HepG2 (cell line): ENCODE data around the gene PAIP2. TPM values are rescaled to one million over a fixed set of nuclear protein-coding genes. Genes with fewer than 3 reads are reported as not detected.

ENCODE experiments used
- ATF7 ChIP-seq, 2 experiments: fragments of 450-650 bp in 1 of 2; sonication (generic) in 1 of 2; formaldehyde crosslinking in 1 of 2; IDR thresholded peaks; 2 replicates each; pipeline versions ENCODE4 v1.4.0 to v1.6.1; 2016 to 2020; ENCODE audit warnings: antibody characterized with exemption in 1 of 2, mild to moderate bottlenecking in 1 of 2, missing genetic modification reagents in 1 of 2
- NKX3-1 ChIP-seq: sonication (generic); formaldehyde crosslinking; IDR thresholded peaks from 2 replicates; pipeline ENCODE4 v1.5.0; 2020; ENCODE audit warnings: missing genetic modification reagents
- NR2F1 ChIP-seq, 2 experiments: fragments of 450-650 bp in 1 of 2; formaldehyde crosslinking in 1 of 2; IDR thresholded peaks; 2 replicates each; pipeline versions ENCODE4 v1.5.0 to v1.6.1; 2016 to 2020; ENCODE audit warnings: mild to moderate bottlenecking in 1 of 2, missing compliant biosample characterization in 1 of 2, missing genetic modification reagents in 1 of 2, moderate library complexity in 1 of 2
- RFX1 ChIP-seq: fragments of 450-650 bp; IDR thresholded peaks from 2 replicates; pipeline ENCODE4 v1.6.1; 2017
- RNF2 ChIP-seq: fragments of 450-650 bp; conservative IDR thresholded peaks from 2 replicates; pipeline ENCODE4 v1.6.1; 2016; ENCODE audit warnings: low read depth
- SNRNP70 ChIP-seq: fragments of 200-400 bp; formaldehyde crosslinking; IDR thresholded peaks from 2 replicates; pipeline ENCODE4 v1.6.1; 2017; ENCODE audit warnings: mild to moderate bottlenecking, low read depth, low read length, moderate library complexity
- TAF1 ChIP-seq: sonication (generic); formaldehyde crosslinking; IDR thresholded peaks from 2 replicates; pipeline ENCODE4 v1.4.0; 2020; ENCODE audit warnings: missing genetic modification reagents
- TCF7 ChIP-seq: sonication (generic); IDR thresholded peaks from 2 replicates; pipeline ENCODE4 v1.6.1; 2016; ENCODE audit warnings: antibody characterized with exemption, low read depth
- TEAD2 ChIP-seq: sonication (generic); formaldehyde crosslinking; IDR thresholded peaks from 2 replicates; pipeline ENCODE4 v1.9.0; 2021; ENCODE audit warnings: missing genetic modification reagents
- TFDP2 ChIP-seq: sonication (generic); formaldehyde crosslinking; IDR thresholded peaks from 2 replicates; pipeline ENCODE4 v1.4.0; 2020; ENCODE audit warnings: missing genetic modification reagents
- ZNF142 ChIP-seq: sonication (generic); formaldehyde crosslinking; IDR thresholded peaks from 2 replicates; pipeline ENCODE4 v1.4.0; 2020; ENCODE audit warnings: missing genetic modification reagents
- ZNF3 ChIP-seq: IDR thresholded peaks from 2 replicates; pipeline ENCODE4 v1.7.0; 2017; ENCODE audit warnings: inconsistent platforms
- ZNF317 ChIP-seq: sonication (generic); formaldehyde crosslinking; IDR thresholded peaks from 2 replicates; pipeline ENCODE4 v1.5.0; 2020; ENCODE audit warnings: mild to moderate bottlenecking, missing genetic modification reagents
- ZNF567 ChIP-seq: sonication (generic); formaldehyde crosslinking; IDR thresholded peaks from 2 replicates; pipeline ENCODE4 v1.8.1; 2023; ENCODE audit warnings: mild to moderate bottlenecking, missing genetic modification reagents, borderline replicate concordance
- ZNF572 ChIP-seq: sonication (generic); formaldehyde crosslinking; IDR thresholded peaks from 2 replicates; pipeline ENCODE4 v1.5.1; 2020; ENCODE audit warnings: mild to moderate bottlenecking, missing genetic modification reagents
- polyA plus RNA-seq, 8 experiments: library from polyadenylated mRNA; depleted of rRNA in 3 of 8; stranded (reverse) in 7 of 8; unstranded in 1 of 8; fragments of >200 nt; fragmentation: Illumina TruSeq in 4 of 8; extraction: Trizol in 4 of 8; gene quantifications; 2 replicates each; pipeline versions ENCODE4 v1.2.1 to v1.2.3, GENCODE V29; 2011 to 2016; ENCODE audit warnings: low read depth in 4 of 8, missing spikeins in 1 of 8, mixed read lengths in 1 of 8; ENCODE audit not compliant: insufficient read depth in 1 of 8
- total RNA-seq, 5 experiments: library from RNA; depleted of rRNA; stranded (reverse); fragments of >200 nt; fragmentation: Illumina TruSeq; extraction: Trizol; gene quantifications; 2 replicates each; pipeline ENCODE4 v1.2.3, GENCODE V29; 2016; ENCODE audit warnings: low read depth in 1 of 5
- TF ChIP-seq, protein P1 (sequence below): sonication (generic); formaldehyde crosslinking; IDR thresholded peaks from 2 replicates; pipeline ENCODE4 v1.8.0; 2022; ENCODE audit warnings: low read depth, missing genetic modification reagents
- TF ChIP-seq, protein P2 (sequence below): sonication (generic); formaldehyde crosslinking; IDR thresholded peaks from 2 replicates; pipeline ENCODE4 v1.5.0; 2020; ENCODE audit warnings: mild to moderate bottlenecking, missing genetic modification reagents

Gene PAIP2
- total and polyA plus RNA-seq, 2 of the 13 experiments (the other 11 are each of a cell fraction or from before 2014, with no cell fraction given): 61.5 to 76.3 TPM

DNA sequence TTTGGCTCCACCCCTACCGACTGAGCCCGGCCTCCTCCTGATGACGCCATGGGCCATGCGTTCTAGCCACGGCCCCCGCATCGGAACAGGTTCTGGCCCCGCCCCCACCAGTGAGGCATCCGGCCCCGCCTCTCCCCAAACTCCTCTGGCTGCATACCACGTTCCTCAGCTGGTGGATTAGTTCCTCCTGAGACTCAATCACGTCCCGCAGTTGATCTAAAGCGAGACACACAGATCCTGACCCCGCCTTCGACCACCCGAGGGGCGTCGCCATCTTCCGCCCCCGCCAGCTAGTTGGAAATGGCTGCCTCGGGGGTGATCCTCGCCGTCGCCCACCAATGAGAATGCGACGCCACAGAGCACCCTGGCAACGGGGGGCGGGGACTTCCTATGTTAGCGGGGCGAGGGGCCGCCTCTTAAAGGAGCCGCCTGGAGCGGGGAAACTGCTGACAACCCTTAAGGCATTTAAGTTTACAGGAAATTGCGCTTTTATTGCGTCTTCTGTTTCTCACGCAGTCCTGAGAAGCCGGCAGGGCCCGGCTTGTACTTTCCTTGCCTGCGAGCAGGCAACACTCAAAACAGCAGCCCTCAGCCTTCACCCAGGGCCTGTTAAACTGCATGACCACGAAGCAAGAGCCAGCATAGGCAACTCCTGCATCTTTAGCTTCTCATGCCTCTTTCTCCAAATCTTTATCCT lies 62.3 kb downstream of the PAIP2 start, which contains the start of gene SPATA24 (continued):
- TF ChIP-seq TFDP2: 0 out of 2 replicates have a peak, but pooled peaks have one; percentile 40
- TF ChIP-seq ZNF142 (CRISPR knock-in tag): no peak
- no peak for TF ChIP-seq ATF7 (IDR thresholded peaks at IDR 0.05)
- no peak; the same call in 1 of the 2 replicates for TF ChIP-seq ATF7 (CRISPR knock-in tag; IDR thresholded peaks at IDR 0.05)
- TF ChIP-seq, protein P1, sequence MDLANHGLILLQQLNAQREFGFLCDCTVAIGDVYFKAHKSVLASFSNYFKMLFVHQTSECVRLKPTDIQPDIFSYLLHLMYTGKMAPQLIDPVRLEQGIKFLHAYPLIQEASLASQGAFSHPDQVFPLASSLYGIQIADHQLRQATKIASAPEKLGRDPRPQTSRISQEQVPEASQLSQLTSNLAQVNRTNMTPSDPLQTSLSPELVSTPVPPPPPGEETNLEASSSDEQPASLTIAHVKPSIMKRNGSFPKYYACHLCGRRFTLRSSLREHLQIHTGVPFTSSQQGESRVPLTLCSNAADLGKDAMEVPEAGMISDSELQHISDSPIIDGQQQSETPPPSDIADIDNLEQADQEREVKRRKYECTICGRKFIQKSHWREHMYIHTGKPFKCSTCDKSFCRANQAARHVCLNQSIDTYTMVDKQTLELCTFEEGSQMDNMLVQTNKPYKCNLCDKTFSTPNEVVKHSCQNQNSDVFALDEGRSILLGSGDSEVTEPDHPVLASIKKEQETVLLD (CRISPR knock-in tag): no peak
- TF ChIP-seq ZNF572 (CRISPR knock-in tag): no peak
- no peak for TF ChIP-seq TEAD2
- TF ChIP-seq NR2F1 (CRISPR knock-in tag; IDR thresholded peaks at IDR 0.05): no peak
- 0 out of 2 replicates have a peak, but pooled peaks have one; percentile 26 for TF ChIP-seq NKX3-1
- TF ChIP-seq RFX1: peak; percentile 87
- TF ChIP-seq RNF2: 0 out of 2 replicates have a peak, but pooled peaks have one; percentile 42
- no peak for TF ChIP-seq ZNF567 (CRISPR knock-in tag)
- no peak for TF ChIP-seq TCF7
- TF ChIP-seq SNRNP70: no peak
- TF ChIP-seq ZNF3 (CRISPR knock-in tag): no peak
- TF ChIP-seq, protein P2, sequence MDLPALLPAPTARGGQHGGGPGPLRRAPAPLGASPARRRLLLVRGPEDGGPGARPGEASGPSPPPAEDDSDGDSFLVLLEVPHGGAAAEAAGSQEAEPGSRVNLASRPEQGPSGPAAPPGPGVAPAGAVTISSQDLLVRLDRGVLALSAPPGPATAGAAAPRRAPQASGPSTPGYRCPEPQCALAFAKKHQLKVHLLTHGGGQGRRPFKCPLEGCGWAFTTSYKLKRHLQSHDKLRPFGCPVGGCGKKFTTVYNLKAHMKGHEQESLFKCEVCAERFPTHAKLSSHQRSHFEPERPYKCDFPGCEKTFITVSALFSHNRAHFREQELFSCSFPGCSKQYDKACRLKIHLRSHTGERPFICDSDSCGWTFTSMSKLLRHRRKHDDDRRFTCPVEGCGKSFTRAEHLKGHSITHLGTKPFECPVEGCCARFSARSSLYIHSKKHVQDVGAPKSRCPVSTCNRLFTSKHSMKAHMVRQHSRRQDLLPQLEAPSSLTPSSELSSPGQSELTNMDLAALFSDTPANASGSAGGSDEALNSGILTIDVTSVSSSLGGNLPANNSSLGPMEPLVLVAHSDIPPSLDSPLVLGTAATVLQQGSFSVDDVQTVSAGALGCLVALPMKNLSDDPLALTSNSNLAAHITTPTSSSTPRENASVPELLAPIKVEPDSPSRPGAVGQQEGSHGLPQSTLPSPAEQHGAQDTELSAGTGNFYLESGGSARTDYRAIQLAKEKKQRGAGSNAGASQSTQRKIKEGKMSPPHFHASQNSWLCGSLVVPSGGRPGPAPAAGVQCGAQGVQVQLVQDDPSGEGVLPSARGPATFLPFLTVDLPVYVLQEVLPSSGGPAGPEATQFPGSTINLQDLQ (CRISPR knock-in tag): no peak
- peak; percentile 71; the same call in 1 of the 2 replicates for TF ChIP-seq TAF1 (CRISPR knock-in tag)
- 0 out of 2 replicates have a peak, but pooled peaks have one; percentile 31 for TF ChIP-seq ZNF317 (CRISPR knock-in tag)
